GM21619 (cell line): Measurements from ENCODE around the gene CCR7.
"Not testable (repeated sequence)": the region's sequence is repeated elsewhere in the genome, so short reads cannot be mapped to it uniquely, and the experiment has no call there.

Experiments
- ATAC-seq: cut with Tn5 transposase; IDR thresholded peaks from one replicate; pipeline ENCODE4 v1.9.1; 2021; ENCODE audit not compliant: unreplicated experiment

Gene CCR7

GRCh38 chr17:40551879-40552768 lies 13.1 kb downstream of the CCR7 start:
- ATAC-seq: no peak

GRCh38 chr17:40551091-40551878 lies 14.0 kb downstream of the CCR7 start:
- ATAC-seq: no peak

- no peak for ATAC-seq
Observed at GRCh38 chr17:40550608-40551007, 14.7 kb downstream of the CCR7 start.

- no peak for ATAC-seq
Observed at GRCh38 chr17:40548982-40549685, 16.1 kb downstream of the CCR7 start.

GRCh38 chr17:40548491-40548981 lies 16.7 kb downstream of the CCR7 start:
- ATAC-seq: no peak

GRCh38 chr17:40547785-40548478 lies 17.3 kb downstream of the CCR7 start:
- no peak for ATAC-seq

- no peak for ATAC-seq
Observed at GRCh38 chr17:40547079-40547784, 18.0 kb downstream of the CCR7 start.

- not testable (repeated sequence) for ATAC-seq
Observed at GRCh38 chr17:40546497-40546896, 18.8 kb downstream of the CCR7 start.

GRCh38 chr17:40545660-40546059 lies 19.6 kb downstream of the CCR7 start:
- ATAC-seq: no peak

GRCh38 chr17:40542558-40543411 lies 22.5 kb downstream of the CCR7 start:
- ATAC-seq: peak; percentile 44

GRCh38 chr17:40541873-40542557 lies 23.3 kb downstream of the CCR7 start:
- ATAC-seq: no peak

GRCh38 chr17:40541060-40541872 lies 24.0 kb downstream of the CCR7 start:
- no peak for ATAC-seq

- ATAC-seq: no peak
Observed at GRCh38 chr17:40540448-40540847, 24.8 kb downstream of the CCR7 start.

GRCh38 chr17:40539711-40540411 lies 25.4 kb downstream of the CCR7 start:
- ATAC-seq: no peak

GRCh38 chr17:40538936-40539705 lies 26.2 kb downstream of the CCR7 start:
- ATAC-seq: no peak
